Renal cortex interstitium (tissue), 11 donors: ENCODE results near the gene KCTD15. TPM values are rescaled to one million over a fixed set of nuclear protein-coding genes. Genes with fewer than 3 reads are reported as not detected.

Experiments
- DNase-seq, 11 donors: peaks; one replicate each; pipeline ENCODE4 v3.0.0-alpha.2; 2013; ENCODE audit warnings: low read depth in 9 of 11, low spot score in 4 of 11; ENCODE audit errors: extremely low read depth in 1 of 11
- polyA plus RNA-seq, 3 donors: library from polyadenylated mRNA; unstranded; fragments of 120-200 nt; gene quantifications; one replicate each; pipeline ENCODE4 v1.2.1, GENCODE V29; 2013; ENCODE audit not compliant: insufficient read length in 3 of 3

Gene KCTD15
- polyA plus RNA-seq, 3 donors: 37.7 to 66.2 (median 53.9) TPM

DNA sequence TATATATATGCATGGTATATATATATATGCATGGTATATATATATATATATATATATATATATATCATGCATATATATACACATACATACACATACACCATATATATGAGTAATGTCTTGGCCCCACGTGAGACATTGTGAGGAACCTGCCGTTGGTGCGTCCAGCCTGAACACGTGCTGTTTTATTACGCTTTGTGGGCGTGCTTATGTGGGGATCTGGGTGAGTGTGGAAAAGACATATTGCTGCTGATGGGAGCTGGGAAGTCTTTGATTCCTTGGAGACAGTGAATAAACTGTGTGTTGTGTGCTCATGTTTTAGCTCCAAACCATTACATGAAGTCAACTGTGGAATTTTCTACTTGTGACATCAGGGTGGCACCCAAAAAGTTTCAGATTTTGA lies 28.9 kb downstream of the KCTD15 start:
- no peak for DNase-seq

- no peak for DNase-seq
These were observed 29.9 kb downstream of the KCTD15 start for GRCh38 chr19:33826521-33826920.

DNA sequence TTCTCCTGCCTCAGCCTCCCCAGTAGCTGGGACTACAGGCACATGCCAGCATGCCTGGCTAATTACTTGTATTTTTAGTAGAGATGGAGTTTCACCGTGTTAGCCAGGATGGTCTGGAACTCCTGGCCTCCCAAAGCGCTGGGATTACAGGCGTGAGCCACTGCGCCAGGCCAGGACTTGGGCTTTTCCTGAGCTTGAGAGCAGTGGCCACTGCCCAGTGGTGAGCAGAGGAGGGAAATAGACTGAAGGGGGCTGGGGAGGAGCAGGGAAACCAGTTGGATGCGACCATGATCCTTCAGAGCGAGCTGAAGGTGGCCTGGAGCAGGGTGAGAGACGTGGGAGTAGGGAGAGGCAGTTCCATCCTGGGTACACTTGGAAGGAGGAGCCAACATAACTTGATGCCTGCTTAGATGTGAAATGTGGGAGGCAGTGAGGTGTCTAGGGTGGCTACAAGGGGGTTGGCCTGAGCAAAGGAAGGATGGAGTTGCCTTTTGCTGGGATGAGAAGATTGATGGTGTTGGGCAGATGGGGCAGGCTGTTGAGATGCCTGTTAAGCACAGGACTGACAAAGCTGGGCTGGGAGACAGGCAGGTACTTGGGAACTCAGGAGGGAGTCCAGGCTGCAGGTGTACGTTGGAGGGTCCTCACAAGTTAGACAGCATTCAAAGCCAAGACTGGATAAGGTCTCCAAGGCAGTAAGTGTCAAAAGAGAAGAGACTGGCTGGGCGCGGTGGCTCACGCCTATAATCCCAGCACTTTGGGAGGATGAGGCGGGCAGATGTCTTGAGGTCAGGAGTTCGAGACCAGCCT lies 31.8 kb downstream of the KCTD15 start:
- DNase-seq: no peak

DNA sequence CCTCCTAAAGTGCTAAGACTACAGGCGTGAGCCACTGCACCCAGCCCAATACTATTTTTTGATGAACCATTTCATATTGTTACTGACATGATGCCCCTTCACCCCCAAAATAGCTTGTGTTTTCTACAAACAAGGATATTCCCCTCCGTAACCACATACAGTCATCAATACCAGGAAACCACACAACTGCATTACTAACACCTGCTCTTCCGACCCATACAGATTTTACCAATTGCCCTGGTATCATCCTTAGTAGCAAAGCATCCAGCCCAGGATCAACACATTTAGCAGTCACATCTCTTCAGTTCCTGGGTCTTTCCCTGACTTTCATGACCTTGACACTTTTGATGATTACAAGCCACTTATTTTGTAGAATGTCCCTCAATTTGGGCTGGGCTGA lies 33.6 kb downstream of the KCTD15 start:
- DNase-seq: no peak

GRCh38 chr19:33831825-33832224 lies 35.2 kb downstream of the KCTD15 start:
- DNase-seq: peak in 1 of 11 donors; percentile 16

- DNase-seq: no peak
These were observed 36.0 kb downstream of the KCTD15 start for GRCh38 chr19:33832633-33833032.

DNA sequence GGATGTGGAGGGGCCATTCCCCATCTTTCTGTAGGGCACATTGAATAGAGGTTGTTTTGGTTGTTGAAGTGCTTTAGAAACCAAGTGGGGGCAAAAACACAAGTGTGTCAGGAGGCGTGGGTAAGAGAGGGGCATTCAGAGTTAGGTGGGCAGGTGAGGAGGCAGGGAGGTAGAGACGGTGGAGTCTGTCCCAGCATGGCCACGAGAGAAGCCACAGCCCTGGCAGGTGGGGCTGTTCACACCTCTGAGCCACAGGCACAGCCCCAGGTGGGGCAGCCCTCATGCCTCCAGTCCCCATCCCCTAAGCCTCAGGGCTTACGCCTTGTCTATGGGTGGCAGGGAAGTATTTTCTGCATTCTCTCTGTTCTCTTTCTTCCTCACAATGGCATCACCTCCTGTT lies 43.7 kb downstream of the KCTD15 start:
- DNase-seq: no peak

- no peak for DNase-seq
These were observed 44.1 kb downstream of the KCTD15 start for GRCh38 chr19:33840783-33841182.

GRCh38 chr19:33841685-33842084 lies 45.0 kb downstream of the KCTD15 start:
- DNase-seq: no peak

GRCh38 chr19:33844478-33844877 lies 47.8 kb downstream of the KCTD15 start:
- DNase-seq: no peak

DNA sequence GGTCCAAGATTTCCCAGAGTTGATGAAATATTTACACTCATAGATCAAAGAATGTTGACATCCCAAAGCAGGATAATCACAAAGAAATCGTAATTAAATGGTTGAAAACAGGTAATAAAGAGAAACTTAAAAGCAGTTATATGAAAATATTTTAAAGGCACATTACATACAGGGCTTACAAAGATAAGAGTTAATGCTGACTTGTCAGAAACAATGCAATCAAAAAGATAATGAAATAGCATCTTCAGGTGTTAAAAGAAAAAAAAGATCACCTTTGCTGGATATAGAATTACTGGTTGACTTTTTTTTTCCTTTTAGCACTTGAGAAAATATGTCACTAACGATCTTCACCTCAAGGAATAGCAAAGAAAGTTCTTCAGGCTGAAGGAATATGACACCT lies 48.8 kb downstream of the KCTD15 start:
- DNase-seq: no peak

GRCh38 chr19:33849551-33850147 lies 53.0 kb downstream of the KCTD15 start:
- DNase-seq: no peak

- DNase-seq: no peak
These were observed 62.3 kb downstream of the KCTD15 start for GRCh38 chr19:33859016-33859415.

GRCh38 chr19:33860312-33861090 lies 63.8 kb downstream of the KCTD15 start:
- DNase-seq: no peak

DNA sequence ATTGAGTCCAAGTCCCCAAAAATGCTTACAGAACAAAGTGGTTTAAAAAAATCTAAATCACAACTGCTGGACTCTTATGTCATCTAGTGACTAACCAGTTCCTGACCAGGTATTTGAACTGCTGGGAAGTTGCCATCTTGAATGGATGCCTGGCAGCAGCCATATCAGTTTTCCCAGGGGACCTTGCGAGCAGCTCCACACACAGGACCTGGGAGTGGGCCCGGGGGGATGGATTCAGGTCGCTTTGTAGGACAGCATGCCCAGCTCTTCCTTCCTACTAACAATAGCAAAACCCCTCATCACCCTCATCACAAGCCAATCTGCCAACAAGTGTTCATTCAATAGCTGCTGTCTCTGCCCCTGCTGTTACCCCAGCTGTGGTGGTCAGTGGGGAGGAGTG lies 65.3 kb downstream of the KCTD15 start:
- DNase-seq: no peak

GRCh38 chr19:33862981-33863380 lies 66.3 kb downstream of the KCTD15 start:
- no peak for DNase-seq

- DNase-seq: no peak
These were observed 66.8 kb downstream of the KCTD15 start for GRCh38 chr19:33863436-33863835.

- DNase-seq: no peak
These were observed 67.7 kb downstream of the KCTD15 start for GRCh38 chr19:33864311-33864850.

- no peak for DNase-seq
These were observed 68.6 kb downstream of the KCTD15 start for GRCh38 chr19:33865306-33865705.
